GM19328 (cell line): Measurements from ENCODE around the gene CITED1.

ENCODE experiments used
- ATAC-seq: cut with Tn5 transposase; IDR thresholded peaks from one replicate; pipeline ENCODE4 v1.9.1; 2021; ENCODE audit warnings: mild to moderate bottlenecking, moderate library complexity; ENCODE audit not compliant: unreplicated experiment

The CITED1 gene

DNA sequence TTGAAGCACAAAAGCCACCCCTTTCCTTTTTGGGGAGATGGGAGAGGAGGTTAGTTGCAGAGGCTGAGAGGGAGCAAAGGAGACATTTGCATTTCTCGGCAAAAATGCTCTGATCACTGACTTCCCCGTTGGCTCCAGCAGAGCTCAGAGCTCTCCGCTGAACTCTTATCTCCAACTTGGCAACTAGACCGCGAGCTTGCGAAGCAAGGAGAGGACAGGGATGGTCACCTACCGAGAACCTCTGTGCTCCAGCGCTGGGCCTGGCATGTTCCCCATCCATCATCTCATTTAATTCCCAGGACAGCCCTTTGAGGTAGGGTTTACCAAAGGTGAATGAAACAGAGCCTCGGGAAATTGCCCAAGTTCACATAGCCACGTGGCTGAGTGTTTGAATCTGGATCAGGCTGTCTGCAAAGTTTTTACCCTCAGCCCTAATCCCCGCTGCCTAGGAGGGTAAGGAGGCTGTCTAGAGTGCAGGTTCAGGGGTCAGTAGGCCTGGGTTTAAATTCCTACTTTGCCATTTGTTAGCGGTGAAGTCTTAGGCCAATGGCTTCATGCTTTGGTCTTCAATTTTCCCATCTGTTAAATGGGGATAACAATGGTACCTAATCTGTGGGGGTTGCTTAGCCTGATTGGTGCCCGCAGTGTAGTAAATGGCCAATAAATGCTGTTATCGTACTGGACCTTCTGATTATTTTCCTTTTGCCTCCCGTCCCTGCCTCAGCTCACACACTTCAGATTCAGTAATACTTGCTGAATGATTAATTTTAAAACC, 3.8 kb upstream of the CITED1 start:
- no peak for ATAC-seq

- ATAC-seq, result no peak
Observed at GRCh38 chrX:72308566-72309296, 3.0 kb upstream of the CITED1 start.

DNA sequence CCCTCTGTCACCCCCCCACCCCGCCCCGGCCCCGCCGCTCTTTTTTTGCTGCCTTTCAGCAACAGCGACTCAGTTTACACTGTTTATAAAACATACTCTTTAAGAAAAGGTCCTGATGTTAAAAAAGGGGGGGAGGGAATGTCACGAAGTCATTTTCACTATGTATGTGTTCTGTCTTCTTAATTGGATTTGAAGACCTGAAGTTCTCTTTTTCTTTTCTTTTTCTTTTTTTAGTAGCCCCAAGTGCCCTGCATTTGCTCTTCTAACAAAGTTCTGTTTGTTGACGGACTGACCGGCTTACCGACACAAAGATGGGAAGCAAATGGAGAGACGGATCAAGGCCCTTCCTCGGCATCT, 2.5 kb upstream of the CITED1 start:
- ATAC-seq, result no peak

DNA sequence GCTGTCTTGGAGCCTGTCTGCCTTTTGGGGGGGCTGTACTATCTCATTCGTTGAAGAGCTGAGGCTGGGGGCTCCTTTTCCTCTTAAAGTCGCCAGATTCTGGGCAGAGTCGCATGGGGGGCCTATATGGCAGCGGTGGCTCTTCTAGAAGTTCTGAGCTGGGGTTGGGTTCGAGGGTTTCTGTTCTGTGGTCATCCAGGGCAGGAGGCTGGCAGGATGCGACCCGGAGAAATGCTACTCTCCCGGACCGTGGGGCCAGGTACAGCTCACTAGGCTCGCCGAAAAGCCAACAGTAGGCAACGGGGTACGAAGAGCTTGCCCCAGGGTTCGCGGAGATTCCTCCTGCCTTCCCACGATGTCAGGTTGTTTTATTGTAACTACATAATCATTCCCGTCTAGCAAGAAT, 1.9 kb upstream of the CITED1 start:
- ATAC-seq, result no peak

DNA sequence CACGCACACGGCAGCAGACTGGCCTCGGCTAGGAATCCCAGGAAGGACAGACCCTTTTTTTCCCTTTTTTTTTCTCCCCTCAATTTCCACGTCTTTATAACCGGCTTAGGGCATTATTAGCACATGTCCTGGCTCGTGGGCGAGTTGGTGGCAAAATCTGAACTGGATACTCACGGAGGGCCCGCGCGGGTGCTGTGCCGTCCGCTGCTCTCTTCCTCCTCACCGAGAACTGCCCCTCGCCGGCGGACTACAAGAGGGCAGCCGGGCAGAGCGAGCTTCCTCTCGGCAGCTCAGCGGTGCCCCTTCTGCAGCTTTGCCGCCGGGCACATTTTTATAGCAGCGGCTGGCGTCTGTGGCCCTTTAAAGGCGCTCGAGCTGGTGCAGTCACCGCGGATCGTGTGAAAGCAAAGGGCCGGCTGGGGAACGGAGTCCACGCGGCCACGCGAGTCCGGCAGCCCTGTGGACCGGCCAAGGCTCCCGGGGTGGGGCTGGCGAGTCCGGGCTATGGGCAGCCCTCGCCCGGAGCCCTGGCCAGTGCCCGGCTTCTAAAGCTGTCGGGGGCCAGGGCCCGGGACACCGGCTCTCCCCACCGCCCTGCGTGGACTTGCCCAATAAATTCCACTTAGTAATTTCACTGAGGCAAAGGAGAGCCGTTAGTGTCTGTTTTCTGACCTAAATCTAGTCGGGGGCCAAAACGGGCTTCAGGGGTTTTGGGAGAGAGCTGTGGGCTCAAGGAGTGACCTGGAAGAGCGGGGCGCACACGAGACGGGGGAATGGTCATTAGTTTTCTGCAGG, 1.3 kb upstream of the CITED1 start:
- peak; percentile 60 for ATAC-seq

DNA sequence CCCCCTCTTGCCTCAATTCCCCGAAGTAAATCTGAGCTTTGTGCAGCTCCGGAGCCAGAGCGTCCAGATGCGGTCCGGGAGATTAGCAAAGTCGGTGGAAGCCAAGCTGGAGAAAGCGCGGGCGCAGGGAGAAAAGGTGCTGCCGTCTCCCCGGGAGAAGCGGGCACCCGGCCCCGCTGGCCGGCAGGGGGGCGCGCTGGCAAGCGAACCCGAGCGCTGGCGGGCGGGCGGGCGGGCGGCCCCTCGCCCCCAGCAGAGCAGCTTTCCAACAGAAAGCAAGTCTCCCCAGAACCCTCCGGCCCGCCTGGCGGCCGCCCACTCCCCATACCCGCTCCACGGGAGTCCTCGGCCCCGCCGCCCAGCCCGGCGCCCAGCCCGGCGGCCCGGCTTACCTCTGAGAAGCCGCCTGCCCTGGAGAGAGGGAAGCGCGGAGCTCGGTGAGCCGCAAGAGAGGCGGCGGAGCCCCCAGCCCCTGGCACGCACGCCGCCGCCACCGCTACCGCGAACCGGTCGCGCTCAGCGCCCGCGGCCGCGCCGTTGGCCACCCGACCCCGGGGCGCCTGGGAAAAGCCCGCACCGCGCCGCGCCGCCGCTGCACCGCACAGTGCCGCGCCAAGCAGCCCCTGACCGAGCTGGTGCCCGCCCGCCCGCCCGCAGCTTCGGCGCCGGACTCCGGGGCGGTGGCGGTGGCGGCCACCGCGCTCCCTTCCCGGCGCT, 529 bp upstream of the CITED1 start:
- ATAC-seq, result no peak

GRCh38 chrX:72304877-72305276, 837 bp downstream of the CITED1 start:
- no peak for ATAC-seq

DNA sequence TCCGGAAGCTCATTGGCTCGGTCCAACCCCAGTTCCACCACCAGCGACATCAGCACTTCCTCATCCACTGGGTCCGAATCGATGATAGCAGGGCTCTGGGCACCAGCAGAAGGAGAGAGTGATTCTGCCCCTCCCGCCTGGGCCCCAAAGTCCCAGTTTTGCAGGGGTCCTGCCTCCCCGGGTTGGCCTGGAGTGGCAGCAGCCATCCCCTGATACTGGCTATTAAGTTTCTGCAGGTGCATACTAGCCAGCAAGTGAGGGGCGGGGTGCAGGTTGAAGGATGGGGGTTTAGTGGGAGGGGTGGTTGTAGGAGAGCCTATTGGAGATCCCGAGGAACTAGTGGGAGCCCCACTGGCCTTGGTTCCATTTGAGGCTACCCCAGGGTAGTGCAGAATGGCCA, 3.9 kb downstream of the CITED1 start:
- ATAC-seq, result no peak

- no peak for ATAC-seq
Observed at GRCh38 chrX:72299891-72300630, 5.7 kb downstream of the CITED1 start.

- no peak for ATAC-seq
Observed at GRCh38 chrX:72297953-72298730, 7.6 kb downstream of the CITED1 start.

DNA sequence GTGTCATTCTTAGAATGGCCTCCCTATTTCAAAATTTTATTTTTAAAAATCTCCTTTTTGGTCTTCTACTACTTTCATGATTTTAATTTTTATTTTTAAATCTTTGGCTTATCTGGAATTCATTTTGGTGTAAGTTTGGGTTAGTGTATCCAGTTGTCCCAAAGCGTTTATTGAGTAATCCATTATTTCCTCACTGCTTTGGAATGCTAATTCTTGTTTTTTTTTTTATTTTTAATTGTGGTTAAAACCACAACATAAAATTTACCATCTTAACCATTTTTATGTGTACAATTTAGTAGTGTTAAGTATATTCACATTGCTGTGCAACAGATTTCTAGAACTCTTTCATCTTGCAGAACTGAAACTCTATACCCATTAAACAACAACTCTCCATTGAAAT, 8.7 kb downstream of the CITED1 start:
- no peak for ATAC-seq

GRCh38 chrX:72295745-72296144, 10.0 kb downstream of the CITED1 start:
- ATAC-seq, result no peak

DNA sequence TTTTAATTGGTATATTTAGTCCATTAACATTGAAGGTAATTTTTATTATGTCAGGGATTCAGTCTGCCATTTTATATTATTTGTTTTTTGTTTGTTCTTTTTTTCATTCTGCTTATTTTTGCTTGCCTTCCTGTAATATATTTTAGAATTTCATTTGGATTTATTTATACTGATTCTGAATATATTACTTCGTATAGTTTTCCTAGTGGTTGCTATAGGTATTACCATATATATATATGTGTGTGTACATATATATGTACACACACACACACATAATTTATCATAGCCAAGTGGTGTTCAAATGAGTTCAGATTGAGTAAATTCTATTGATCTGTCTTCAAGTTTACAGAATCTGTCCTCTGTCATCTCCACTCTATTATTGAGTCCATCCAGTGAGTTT, 11.2 kb downstream of the CITED1 start:
- no peak for ATAC-seq

DNA sequence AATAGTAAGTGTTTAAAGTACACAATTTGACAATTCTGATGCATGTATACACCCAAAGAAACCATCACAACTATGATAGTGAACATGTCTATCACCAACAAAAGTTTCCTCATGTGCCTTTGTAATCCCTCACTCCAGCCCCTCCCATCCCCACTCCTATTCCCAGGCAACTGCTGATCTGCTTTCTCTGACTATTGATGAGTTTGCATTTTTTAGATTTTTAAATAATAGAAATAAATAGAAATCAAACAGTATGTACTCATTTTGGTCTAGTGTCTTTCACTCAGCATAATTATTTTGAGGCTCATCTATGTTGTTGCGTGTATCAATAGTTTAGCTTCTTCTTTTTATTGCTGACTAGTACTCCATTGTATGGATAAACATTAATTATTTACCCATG, 23.4 kb downstream of the CITED1 start:
- no peak for ATAC-seq

- ATAC-seq, result no peak
Observed at GRCh38 chrX:72280321-72280845, 25.3 kb downstream of the CITED1 start.

DNA sequence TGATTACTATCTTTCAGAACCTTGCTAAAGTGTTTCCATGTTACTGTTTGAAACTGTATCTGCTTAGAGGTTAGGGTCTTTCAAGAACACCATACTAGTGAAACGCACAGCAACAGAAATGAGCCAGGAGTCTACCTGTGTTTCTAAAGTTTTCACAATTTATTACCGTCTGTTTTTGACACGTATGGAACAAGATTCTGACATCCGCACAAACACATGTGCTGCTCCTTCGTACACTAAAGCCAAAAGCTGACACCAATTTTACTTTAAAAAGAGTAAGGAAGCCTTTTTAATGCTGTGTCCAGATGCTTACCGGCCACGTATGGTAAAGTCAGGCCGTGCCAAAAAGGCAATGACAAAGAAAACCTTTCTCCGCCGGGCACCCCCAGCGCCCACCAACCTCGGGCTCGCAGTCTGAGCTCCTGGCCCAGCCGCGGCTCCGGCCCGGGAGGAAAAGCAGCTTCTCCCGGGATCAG, 29.2 kb downstream of the CITED1 start:
- no peak for ATAC-seq

GRCh38 chrX:72274526-72274925, 31.2 kb downstream of the CITED1 start:
- no peak for ATAC-seq

DNA sequence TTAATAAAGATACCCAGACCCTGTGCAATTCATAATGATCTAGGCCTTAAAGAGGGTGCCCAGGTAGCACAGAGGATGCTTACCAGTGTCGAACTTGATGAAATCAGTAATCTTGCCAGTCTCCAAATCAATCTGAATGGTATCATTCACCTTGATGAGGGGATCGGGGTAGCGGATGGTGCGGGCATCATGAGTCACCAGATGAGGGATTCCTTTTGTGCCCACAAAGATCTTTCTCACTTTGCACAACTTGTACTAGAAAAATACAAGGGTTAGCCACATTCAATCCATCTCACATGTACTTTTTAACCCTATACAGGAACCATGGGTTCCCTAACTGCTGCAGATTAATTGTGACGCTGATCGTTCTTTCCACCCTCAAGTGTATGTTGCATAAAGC, 32.0 kb downstream of the CITED1 start:
- no peak for ATAC-seq

- ATAC-seq, result no peak
Observed at GRCh38 chrX:72272868-72273267, 32.8 kb downstream of the CITED1 start.
